Loucy (cell line): ENCODE data around the gene MOB3B.

Experiments used
- H2AFZ ChIP-seq: fragments of 200-600 bp; sonication (generic); 2 replicates; pipeline ENCODE4 v1.6.0; 2016; ENCODE audit warnings: antibody characterized with exemption, mild to moderate bottlenecking, low read length, moderate library complexity
- H3F3A ChIP-seq: fragments of 200-600 bp; 2 replicates; pipeline ENCODE4 v1.6.0; 2016; ENCODE audit warnings: antibody characterized with exemption, low read depth, mild to moderate bottlenecking
- H3K27me3 ChIP-seq: fragments of 200-600 bp; sonication (generic); 2 replicates; pipeline ENCODE4 v1.6.1; 2014; ENCODE audit warnings: low read length, mild to moderate bottlenecking; ENCODE audit not compliant: insufficient read depth, poor library complexity, severe bottlenecking
- H3K36me3 ChIP-seq: fragments of 200-600 bp; sonication (generic); 2 replicates; pipeline ENCODE4 v1.6.1; 2016; ENCODE audit warnings: low read length; ENCODE audit not compliant: insufficient read depth
- H3K4me1 ChIP-seq: fragments of 200-600 bp; sonication (generic); 2 replicates; pipeline ENCODE4 v1.5.1; 2014; ENCODE audit warnings: low read length, mild to moderate bottlenecking; ENCODE audit not compliant: insufficient read depth, poor library complexity, severe bottlenecking
- H3K4me2 ChIP-seq: fragments of 200-600 bp; sonication (generic); 2 replicates; pipeline ENCODE4 v1.6.0; 2014; ENCODE audit warnings: antibody characterized with exemption, low read length, low read depth, mild to moderate bottlenecking; ENCODE audit not compliant: poor library complexity, severe bottlenecking
- H3K4me3 ChIP-seq: fragments of 200-600 bp; sonication (generic); 2 replicates; pipeline ENCODE4 v1.5.1; 2014; ENCODE audit warnings: low read length, mild to moderate bottlenecking, mixed read lengths; ENCODE audit not compliant: poor library complexity, severe bottlenecking
- H3K79me2 ChIP-seq: fragments of 200-600 bp; sonication (generic); 2 replicates; pipeline ENCODE4 v1.6.1; 2014; ENCODE audit warnings: low read length; ENCODE audit not compliant: insufficient read depth
- H3K9ac ChIP-seq: fragments of 200-600 bp; sonication (generic); 2 replicates; pipeline ENCODE4 v1.6.0; 2014; ENCODE audit warnings: mild to moderate bottlenecking, low read depth, low read length, moderate library complexity; ENCODE audit not compliant: poor library complexity, severe bottlenecking
- H3K9me2 ChIP-seq: fragments of 200-600 bp; sonication (generic); replicated peaks from 2 replicates; pipeline ENCODE4 v1.6.1; 2016; ENCODE audit warnings: low read depth, low read length, mixed read lengths
- H3K9me3 ChIP-seq: fragments of 200-600 bp; sonication (generic); 2 replicates; pipeline ENCODE4 v1.6.1; 2014; ENCODE audit warnings: mild to moderate bottlenecking, antibody characterized with exemption, low read length, low read depth; ENCODE audit not compliant: insufficient read depth
- H4K20me1 ChIP-seq: fragments of 200-600 bp; sonication (generic); 2 replicates; pipeline ENCODE4 v1.6.0; 2014; ENCODE audit warnings: antibody characterized with exemption, low read length, mild to moderate bottlenecking; ENCODE audit not compliant: insufficient read depth, poor library complexity, severe bottlenecking
- EZH2phosphoT487 ChIP-seq: fragments of 200-600 bp; IDR thresholded peaks from 2 replicates; pipeline ENCODE4 v1.6.1; 2018; ENCODE audit warnings: antibody characterized with exemption, mild to moderate bottlenecking, moderate library complexity, borderline replicate concordance
- TF ChIP-seq, protein P1 (sequence below): fragments of 200-600 bp; sonication (generic); conservative IDR thresholded peaks from 2 replicates; pipeline ENCODE4 v1.5.1; 2014; ENCODE audit warnings: mild to moderate bottlenecking, antibody characterized with exemption, low read length

MOB3B gene

DNA sequence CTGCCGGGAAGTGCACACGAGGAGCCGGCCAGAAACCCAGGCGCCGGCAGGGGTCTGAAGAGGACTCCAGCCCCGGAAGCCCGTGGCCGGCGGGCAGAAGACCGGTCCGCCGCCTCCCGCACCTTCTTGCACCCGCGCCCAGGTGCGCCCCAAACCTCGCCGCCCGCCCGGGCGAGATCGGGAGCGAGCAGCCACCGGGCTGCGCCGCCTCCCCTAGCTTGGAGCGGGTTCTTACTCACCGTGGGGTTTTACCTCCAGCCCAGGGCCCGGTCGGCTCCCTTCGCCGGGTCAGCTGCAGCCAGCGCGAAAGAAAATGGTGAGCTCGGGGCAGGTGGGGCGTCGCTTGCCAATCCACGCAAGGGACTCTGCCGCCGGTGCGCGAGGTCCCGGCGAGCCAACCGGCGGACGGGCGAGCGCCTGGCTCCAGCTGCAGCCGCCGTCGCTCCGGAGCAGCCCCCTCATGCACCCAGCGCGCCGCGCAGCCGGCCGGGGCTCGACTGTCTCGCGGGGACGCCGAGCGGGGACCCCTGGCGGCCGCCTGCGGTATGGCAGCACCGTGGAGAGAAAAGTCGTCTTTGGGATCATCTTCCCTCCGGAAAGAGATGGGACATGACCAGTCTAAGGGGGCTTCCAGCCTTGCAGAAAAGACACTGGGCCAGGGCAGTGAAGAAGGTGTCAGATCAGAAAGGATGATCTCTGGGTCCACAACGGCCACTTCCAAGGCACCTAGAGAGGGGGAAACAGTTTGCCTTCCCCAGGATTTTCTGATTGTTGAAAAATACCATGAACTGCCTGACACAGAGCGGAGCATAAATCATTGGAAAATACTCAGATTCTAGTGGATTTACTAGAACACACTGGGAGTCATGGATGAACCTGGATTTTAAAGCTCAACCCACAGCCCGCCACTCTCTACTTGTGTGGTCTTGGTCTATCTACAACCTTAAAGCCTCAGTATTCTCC lies at the start of gene MOB3B:
Gene MOB3B (minus strand): TSS at position 499 of the 963 bp plus-strand sequence. CDS start 74,264 bp downstream, outside the sequence.
- H3K4me3 ChIP-seq = peak within 1 kb of the TSS; percentile 79
- no peaks in the 10 kb centered on the region for H3F3A ChIP-seq
- no peaks in the 10 kb centered on the region for H4K20me1 ChIP-seq
- TF ChIP-seq, protein P1, sequence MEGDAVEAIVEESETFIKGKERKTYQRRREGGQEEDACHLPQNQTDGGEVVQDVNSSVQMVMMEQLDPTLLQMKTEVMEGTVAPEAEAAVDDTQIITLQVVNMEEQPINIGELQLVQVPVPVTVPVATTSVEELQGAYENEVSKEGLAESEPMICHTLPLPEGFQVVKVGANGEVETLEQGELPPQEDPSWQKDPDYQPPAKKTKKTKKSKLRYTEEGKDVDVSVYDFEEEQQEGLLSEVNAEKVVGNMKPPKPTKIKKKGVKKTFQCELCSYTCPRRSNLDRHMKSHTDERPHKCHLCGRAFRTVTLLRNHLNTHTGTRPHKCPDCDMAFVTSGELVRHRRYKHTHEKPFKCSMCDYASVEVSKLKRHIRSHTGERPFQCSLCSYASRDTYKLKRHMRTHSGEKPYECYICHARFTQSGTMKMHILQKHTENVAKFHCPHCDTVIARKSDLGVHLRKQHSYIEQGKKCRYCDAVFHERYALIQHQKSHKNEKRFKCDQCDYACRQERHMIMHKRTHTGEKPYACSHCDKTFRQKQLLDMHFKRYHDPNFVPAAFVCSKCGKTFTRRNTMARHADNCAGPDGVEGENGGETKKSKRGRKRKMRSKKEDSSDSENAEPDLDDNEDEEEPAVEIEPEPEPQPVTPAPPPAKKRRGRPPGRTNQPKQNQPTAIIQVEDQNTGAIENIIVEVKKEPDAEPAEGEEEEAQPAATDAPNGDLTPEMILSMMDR = peak; percentile 79
- TF ChIP-seq EZH2phosphoT487 = no peak
- peak within 1 kb of the TSS; percentile 64 for H3K9ac ChIP-seq
- no peaks in the 10 kb centered on the region for H3K79me2 ChIP-seq
- H2AFZ ChIP-seq = peak within 1 kb of the TSS; percentile 93
- peaks cover 15% of the 10 kb centered on the region for H3K27me3 ChIP-seq
- peak within 1 kb of the TSS; percentile 80 for H3K4me2 ChIP-seq
- H3K9me2 ChIP-seq = no peaks in the 10 kb centered on the region
- no peaks in the 10 kb centered on the region for H3K36me3 ChIP-seq
- H3K4me1 ChIP-seq = no peaks in the 10 kb centered on the region
- no peaks in the 10 kb centered on the region for H3K9me3 ChIP-seq

DNA sequence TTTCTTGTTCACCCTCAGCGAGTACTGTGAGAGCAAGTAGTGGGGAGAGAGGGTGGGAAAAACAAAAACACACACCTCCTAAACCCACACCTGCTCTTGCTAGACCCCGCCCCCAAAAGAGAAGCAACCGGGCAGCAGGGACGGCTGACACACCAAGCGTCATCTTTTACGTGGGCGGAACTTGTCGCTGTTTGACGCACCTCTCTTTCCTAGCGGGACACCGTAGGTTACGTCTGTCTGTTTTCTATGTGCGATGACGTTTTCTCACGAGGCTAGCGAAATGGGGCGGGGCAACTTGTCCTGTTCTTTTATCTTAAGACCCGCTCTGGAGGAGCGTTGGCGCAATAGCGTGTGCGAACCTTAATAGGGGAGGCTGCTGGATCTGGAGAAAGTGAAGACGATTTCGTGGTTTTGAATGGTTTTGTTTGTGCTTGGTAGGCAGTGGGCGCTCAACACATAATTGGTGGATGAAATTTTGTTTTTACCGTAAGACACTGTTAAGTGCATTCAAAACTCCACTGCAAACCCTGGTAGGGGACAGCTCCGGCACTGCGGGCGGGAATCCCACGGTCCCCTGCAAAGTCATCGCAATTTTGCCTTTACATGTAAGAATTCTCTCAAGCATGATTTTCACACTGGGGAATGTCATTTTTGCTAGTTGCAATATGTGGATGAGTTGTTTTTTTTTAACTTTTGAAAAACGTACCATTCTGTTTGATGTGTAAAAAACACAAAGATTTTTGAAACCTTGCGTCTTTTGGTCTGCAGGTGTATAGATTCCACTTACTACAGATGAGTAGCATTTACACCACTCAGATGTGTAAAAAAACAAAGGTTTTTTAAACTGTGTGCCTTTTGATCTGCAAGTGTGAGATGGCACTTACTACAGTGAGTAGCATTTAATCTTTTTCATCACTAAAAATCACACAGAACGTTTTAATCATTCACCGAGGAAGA lies 44.3 kb upstream of the MOB3B start:
- TF ChIP-seq, protein P1 = no peak
- no peak for TF ChIP-seq EZH2phosphoT487
- no peaks in the 10 kb centered on the region for H3F3A ChIP-seq
- peak overlapping the region; percentile 83 for H3K4me3 ChIP-seq
- no peaks in the 10 kb centered on the region for H3K36me3 ChIP-seq
- H4K20me1 ChIP-seq = no peaks in the 10 kb centered on the region
- H3K4me2 ChIP-seq = peak overlapping the region; percentile 72
- peaks cover 4% of the 10 kb centered on the region for H3K79me2 ChIP-seq
- H3K9me3 ChIP-seq = no peaks in the 10 kb centered on the region
- H3K9ac ChIP-seq = peak overlapping the region; percentile 79
- no peaks in the 10 kb centered on the region for H3K9me2 ChIP-seq
- no peaks in the 10 kb centered on the region for H3K27me3 ChIP-seq
- H2AFZ ChIP-seq = peak overlapping the region; percentile 96
- H3K4me1 ChIP-seq = peaks cover 15% of the 10 kb centered on the region

DNA sequence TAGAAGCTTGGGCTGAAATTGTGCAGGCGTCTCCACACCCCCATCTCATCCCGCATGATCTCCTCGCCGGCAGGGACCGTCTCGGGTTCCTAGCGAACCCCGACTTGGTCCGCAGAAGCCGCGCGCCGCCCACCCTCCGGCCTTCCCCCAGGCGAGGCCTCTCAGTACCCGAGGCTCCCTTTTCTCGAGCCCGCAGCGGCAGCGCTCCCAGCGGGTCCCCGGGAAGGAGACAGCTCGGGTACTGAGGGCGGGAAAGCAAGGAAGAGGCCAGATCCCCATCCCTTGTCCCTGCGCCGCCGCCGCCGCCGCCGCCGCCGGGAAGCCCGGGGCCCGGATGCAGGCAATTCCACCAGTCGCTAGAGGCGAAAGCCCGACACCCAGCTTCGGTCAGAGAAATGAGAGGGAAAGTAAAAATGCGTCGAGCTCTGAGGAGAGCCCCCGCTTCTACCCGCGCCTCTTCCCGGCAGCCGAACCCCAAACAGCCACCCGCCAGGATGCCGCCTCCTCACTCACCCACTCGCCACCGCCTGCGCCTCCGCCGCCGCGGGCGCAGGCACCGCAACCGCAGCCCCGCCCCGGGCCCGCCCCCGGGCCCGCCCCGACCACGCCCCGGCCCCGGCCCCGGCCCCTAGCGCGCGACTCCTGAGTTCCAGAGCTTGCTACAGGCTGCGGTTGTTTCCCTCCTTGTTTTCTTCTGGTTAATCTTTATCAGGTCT lies 43.5 kb upstream of the MOB3B start, which contains the start of gene C9orf72:
Gene C9orf72 (minus strand): TSS at position 564 of the 716 bp plus-strand sequence. CDS start 6,361 bp downstream, outside the sequence.
- H3K4me3 ChIP-seq = peak within 1 kb of the TSS; percentile 83
- H4K20me1 ChIP-seq = no peaks in the 10 kb centered on the region
- peak within 1 kb of the TSS; percentile 79 for H3K9ac ChIP-seq
- TF ChIP-seq, protein P1 = no peak
- no peak for TF ChIP-seq EZH2phosphoT487
- H3F3A ChIP-seq = no peaks in the 10 kb centered on the region
- H3K36me3 ChIP-seq = no peaks in the 10 kb centered on the region
- H2AFZ ChIP-seq = peak within 1 kb of the TSS; percentile 98
- peak within 1 kb of the TSS; percentile 72 for H3K4me2 ChIP-seq
- no peaks in the 10 kb centered on the region for H3K9me2 ChIP-seq
- H3K79me2 ChIP-seq = peaks cover 4% of the 10 kb centered on the region
- H3K4me1 ChIP-seq = peaks cover 15% of the 10 kb centered on the region
- no peaks in the 10 kb centered on the region for H3K9me3 ChIP-seq
- no peaks in the 10 kb centered on the region for H3K27me3 ChIP-seq
